Left lung (tissue), 10 donors: ENCODE measurements around the gene PRM1. TPM values are rescaled to one million over a fixed set of nuclear protein-coding genes. Genes with fewer than 3 reads are reported as not detected.

Experiments used
- ATAC-seq: fragments of 200-7000 bp; cut with Tn5 transposase; one replicate; pipeline ENCODE4 v1.9.1; 2020; ENCODE audit warnings: moderate library complexity
- DNase-seq, 4 donors: peaks; one replicate each; pipeline ENCODE4 v3.0.0-alpha.2; 2013 to 2020
- H3K27ac ChIP-seq, 2 donors: fragments of 200-600 bp; sonication (generic) in 1 of 2; one replicate each; pipeline versions ENCODE4 v1.5.0 to v1.8.0; 2020 to 2021
- H3K27me3 ChIP-seq, 2 donors: fragments of 200-600 bp; sonication (generic) in 1 of 2; one replicate each; pipeline versions ENCODE4 v1.5.0 to v1.8.0; 2020 to 2021
- H3K36me3 ChIP-seq, 2 donors: fragments of 200-600 bp; sonication (generic) in 1 of 2; one replicate each; pipeline versions ENCODE4 v1.5.0 to v1.8.0; 2020 to 2021
- H3K4me1 ChIP-seq, 2 donors: fragments of 200-600 bp; one replicate each; pipeline ENCODE4 v1.8.0; 2021
- H3K4me3 ChIP-seq, 2 donors: fragments of 200-600 bp; sonication (generic) in 1 of 2; one replicate each; pipeline versions ENCODE4 v1.5.0 to v1.8.0; 2020 to 2021; ENCODE audit warnings: mild to moderate bottlenecking in 1 of 2
- H3K9me3 ChIP-seq, 2 donors: fragments of 200-600 bp; sonication (generic) in 1 of 2; one replicate each; pipeline versions ENCODE4 v1.5.0 to v1.8.0; 2020 to 2021
- CTCF ChIP-seq, 2 donors: fragments of 200-600 bp; sonication (generic) in 1 of 2; IDR thresholded peaks; one replicate each; pipeline versions ENCODE4 v1.5.0 to v1.8.0; 2021; ENCODE audit warnings: antibody characterized with exemption in 2 of 2
- intact Hi-C, 2 donors: fragments of 100-400 bp; cut with DNase I; formaldehyde crosslinking; loops; one replicate each; pipeline versions ENCODE4 v1.11.2 to v1.14.2; 2022
- polyA plus RNA-seq, 6 donors: library from polyadenylated mRNA; unstranded; fragments of 120-200 nt; gene quantifications; one replicate each; pipeline ENCODE4 v1.2.1, GENCODE V29; 2013; ENCODE audit not compliant: insufficient read length in 6 of 6
- total RNA-seq, 2 donors: library from RNA; stranded (reverse); fragmentation: NEBNext Ultra II Directional; extraction: Animal tissue kit (Norgen Biotek cat#: 25700); gene quantifications; one replicate each; pipeline ENCODE4 v1.2.1, GENCODE V29; 2021
- donor health status: DM: no; HTN: yes; CAD: no.
- donor health status: DM: no; HTN: no; CAD: no.

Gene PRM1
- total and polyA plus RNA-seq, 8 donors = 0.44 TPM; not detected in 7

DNA sequence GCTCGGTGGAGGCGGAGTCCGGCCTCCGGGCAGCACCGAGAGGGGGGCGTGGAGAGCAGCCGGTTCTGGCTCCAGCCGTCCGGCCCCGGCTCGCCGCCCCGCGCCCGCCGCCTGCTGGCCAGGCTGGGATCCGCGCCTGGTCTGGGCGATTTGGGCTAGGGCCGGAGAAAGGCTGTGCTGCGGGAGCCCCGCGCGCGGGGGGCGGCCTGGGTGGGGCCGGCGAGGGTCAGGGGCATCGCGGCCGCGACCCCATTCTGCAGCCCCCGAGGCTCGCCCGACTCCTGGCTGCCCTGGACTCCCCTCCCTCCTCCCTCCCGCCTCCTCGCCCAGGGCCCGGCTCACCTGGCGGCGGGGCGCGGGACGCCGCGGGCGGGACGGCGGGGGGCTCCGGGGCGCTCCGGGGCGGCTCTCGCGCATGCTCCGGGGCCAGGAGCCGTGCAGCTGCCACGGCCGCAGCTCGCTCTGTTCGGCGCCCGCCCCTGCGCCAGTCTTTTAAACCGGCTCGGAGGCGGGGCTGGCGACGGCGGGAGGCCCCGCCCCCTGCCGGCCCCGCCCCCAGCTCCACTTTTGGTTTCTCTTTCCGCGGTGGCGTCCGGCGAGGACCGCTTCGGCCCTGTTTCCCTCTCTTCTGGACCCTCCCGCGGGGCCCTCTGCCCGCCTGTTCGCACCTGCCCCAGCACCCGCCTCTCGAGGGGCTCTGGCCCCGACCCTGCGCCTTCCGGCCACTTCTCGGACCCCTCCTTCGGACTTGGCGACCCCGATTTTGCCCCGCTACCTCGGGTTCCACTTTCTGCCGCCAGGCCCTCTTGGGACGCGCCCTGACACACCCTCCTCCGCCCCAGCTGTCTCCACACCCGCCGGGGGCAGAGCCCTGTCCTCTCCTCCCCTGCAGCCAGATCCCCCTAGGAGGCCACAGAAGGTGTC, 25.1 kb downstream of the PRM1 start, which contains the start of gene SOCS1:
SOCS1 (minus strand) TSS at position 468 of the 924 bp plus-strand sequence. CDS start 726 bp downstream, outside the sequence.
- Histone ChIP-seq H3K9me3 (no peaks in the 10 kb centered on the region), H3K4me1 (peaks cover 25 to 57% of the 10 kb centered on the region in 2 donors), H3K36me3 (peaks cover 0 to 31% of the 10 kb centered on the region in 2 donors), H3K4me3 (peak within 1 kb of the TSS; percentile 74 to 92), H3K27ac (peak within 1 kb of the TSS; percentile 96), H3K27me3 (peaks cover 0 to 7% of the 10 kb centered on the region in 2 donors)
- DNase-seq (peak; percentile 89 to 97 (median 91)), ATAC-seq (peak; percentile 77)
- intact Hi-C loops = loop anchor here in 1 of 2 donors (2.0 to 10.0 kb wide), 2 partner anchors 141 to 285 kb away; no protein-coding TSS in a partner anchor
- TF ChIP-seq CTCF (IDR thresholded peaks at IDR 0.05) = peak; percentile 89 to 91

- peaks cover 25 to 57% of the 10 kb centered on the region in 2 donors for H3K4me1 ChIP-seq
- H3K36me3 ChIP-seq = peaks cover 0 to 31% of the 10 kb centered on the region in 2 donors
- ATAC-seq = no peak
- H3K9me3 ChIP-seq = no peaks in the 10 kb centered on the region
- peak overlapping the region; percentile 96 for H3K27ac ChIP-seq
- peaks cover 0 to 7% of the 10 kb centered on the region in 2 donors for H3K27me3 ChIP-seq
- intact Hi-C loops = loop anchor here in 1 of 2 donors (10.0 kb wide), 1 partner anchor 140 kb away; no protein-coding TSS in a partner anchor
- peak overlapping the region; percentile 74 to 92 for H3K4me3 ChIP-seq
- peak in 3 of 4 donors; percentile 55 to 88 (median 62) for DNase-seq
- peak in 1 of 2 donors; percentile 15 for TF ChIP-seq CTCF (IDR thresholded peaks at IDR 0.05)
Measured at GRCh38 chr16:11254913-11255736, 26.0 kb downstream of the PRM1 start.

- H3K4me1 ChIP-seq = peaks cover 23 to 55% of the 10 kb centered on the region in 2 donors
- peak overlapping the region; percentile 74 to 92 for H3K4me3 ChIP-seq
- DNase-seq (peak in 1 of 4 donors; percentile 34), ATAC-seq (no peak)
- H3K9me3 ChIP-seq = no peaks in the 10 kb centered on the region
- H3K27ac ChIP-seq = peak overlapping the region; percentile 96
- TF ChIP-seq CTCF (IDR thresholded peaks at IDR 0.05) = no peak
- peaks cover 0 to 31% of the 10 kb centered on the region in 2 donors for H3K36me3 ChIP-seq
- H3K27me3 ChIP-seq = peaks cover 0 to 7% of the 10 kb centered on the region in 2 donors
- intact Hi-C loops = loop anchor here in 1 of 2 donors (10.0 kb wide), 1 partner anchor 139 kb away; no protein-coding TSS in a partner anchor
Measured at GRCh38 chr16:11253995-11254912, 26.9 kb downstream of the PRM1 start.
